Large intestine (tissue), 3 donors: ENCODE results near the gene WDR48. TPM values are rescaled to one million over a fixed set of nuclear protein-coding genes. Genes with fewer than 3 reads are reported as not detected.

Source experiments
- DNase-seq, 2 donors: peaks; one replicate each; pipeline versions ENCODE4 v3.0.0 to v3.0.0-alpha.2; 2013
- H3K27ac ChIP-seq: one replicate; pipeline ENCODE4 v1.5.1; 2013; ENCODE audit warnings: low read length
- H3K27me3 ChIP-seq: 2 replicates; pipeline ENCODE4 v1.6.1; 2013; ENCODE audit warnings: low read length; ENCODE audit not compliant: control insufficient read depth, insufficient read depth
- H3K36me3 ChIP-seq: 2 replicates; pipeline ENCODE4 v1.6.1; 2013; ENCODE audit warnings: low read length; ENCODE audit not compliant: control insufficient read depth, insufficient read depth
- H3K4me1 ChIP-seq: one replicate; pipeline ENCODE4 v1.6.1; 2013; ENCODE audit warnings: low read length; ENCODE audit not compliant: control insufficient read depth, insufficient read depth
- H3K4me3 ChIP-seq: one replicate; pipeline ENCODE4 v1.5.1; 2013; ENCODE audit warnings: low read length
- H3K9me3 ChIP-seq: one replicate; pipeline ENCODE4 v1.6.1; 2013; ENCODE audit warnings: mild to moderate bottlenecking, low read depth, low read length, moderate library complexity; ENCODE audit not compliant: control insufficient read depth
- WGBS: methylation state at CpG from one replicate; pipeline ENCODE4 v1.1.5; 2013; ENCODE audit warnings: low lambda C conversion rate; ENCODE audit not compliant: insufficient coverage; 5-methylcytosine and 5-hydroxymethylcytosine counted together
- polyA plus RNA-seq: library from polyadenylated mRNA; unstranded; fragments of 120-200 nt; gene quantifications from one replicate; pipeline ENCODE4 v1.2.1, GENCODE V29; 2013

Gene WDR48
- polyA plus RNA-seq, 1 donor = 40.0 TPM

DNA sequence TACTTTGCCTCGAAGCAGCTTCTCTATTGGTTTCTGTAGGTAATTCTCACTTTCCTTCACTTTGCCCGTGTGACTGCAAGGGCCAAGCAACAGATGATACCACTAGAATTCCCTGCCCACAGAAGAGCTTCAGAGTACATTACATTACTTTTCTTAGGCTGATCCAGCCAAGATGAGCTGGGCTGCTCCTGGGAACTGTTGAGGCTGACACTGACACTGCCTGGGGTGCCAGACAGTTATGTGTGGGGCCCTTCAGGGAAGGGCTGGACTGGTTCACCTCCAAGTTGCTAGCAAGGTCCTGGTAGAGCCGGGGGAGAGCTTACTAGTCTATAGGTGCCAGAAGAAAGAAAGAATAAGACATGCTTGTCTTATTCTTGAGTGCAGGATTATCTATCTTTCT lies 36.6 kb downstream of the WDR48 start:
- H3K4me1 ChIP-seq = no peaks in the 10 kb centered on the region
- DNase-seq = no peak
- H3K27ac ChIP-seq = no peak overlapping the region
- H3K4me3 ChIP-seq = no peak overlapping the region
- no CpG with 5 or more reads among the region's 3 CpGs for WGBS
- no peaks in the 10 kb centered on the region for H3K27me3 ChIP-seq
- peaks cover 67% of the 10 kb centered on the region for H3K36me3 ChIP-seq
- no peaks in the 10 kb centered on the region for H3K9me3 ChIP-seq

DNA sequence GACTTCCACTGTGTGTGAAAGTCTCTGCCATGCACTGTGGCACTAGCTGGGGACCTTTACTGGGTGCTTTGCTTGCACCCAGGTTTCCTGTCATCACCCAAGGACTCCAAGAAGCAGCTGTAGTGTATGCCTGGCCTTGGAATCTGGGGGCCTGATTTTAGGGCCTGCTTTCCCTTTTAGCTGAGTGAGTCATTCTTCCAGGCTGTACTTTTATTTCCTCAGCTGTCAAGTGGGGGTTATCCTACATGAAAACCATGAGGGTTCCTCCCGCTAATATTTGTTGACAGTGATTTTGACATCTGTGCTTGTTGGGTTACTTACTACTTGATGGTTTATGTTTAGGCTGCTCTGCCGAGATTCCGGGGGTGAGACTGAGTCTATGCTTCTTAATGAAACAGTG lies 37.1 kb downstream of the WDR48 start:
- DNase-seq = no peak
- H3K27ac ChIP-seq = no peak overlapping the region
- H3K9me3 ChIP-seq = no peaks in the 10 kb centered on the region
- no peak overlapping the region for H3K4me3 ChIP-seq
- H3K36me3 ChIP-seq = peaks cover 68% of the 10 kb centered on the region
- WGBS = no CpG with 5 or more reads among the region's 3 CpGs
- no peaks in the 10 kb centered on the region for H3K4me1 ChIP-seq
- no peaks in the 10 kb centered on the region for H3K27me3 ChIP-seq

DNA sequence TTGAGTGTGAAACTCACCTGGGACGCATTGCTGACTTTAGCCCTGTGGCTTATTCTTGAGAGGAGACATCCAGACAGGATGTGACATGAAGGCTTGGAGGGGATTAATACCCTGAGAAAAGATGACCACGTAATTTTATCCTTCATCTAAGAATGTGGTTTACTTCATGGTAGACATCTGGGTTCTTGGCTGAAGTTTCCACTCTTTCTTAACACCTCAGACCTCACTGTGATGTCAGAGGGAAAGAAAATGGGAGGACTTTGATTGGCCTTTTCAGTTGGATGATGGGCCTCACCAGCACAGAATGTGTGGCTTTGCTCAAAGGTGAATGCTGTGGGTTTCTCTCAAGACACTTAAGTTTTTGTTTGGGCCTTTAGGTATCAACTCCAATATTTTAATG lies 39.1 kb downstream of the WDR48 start:
- no peak overlapping the region for H3K4me3 ChIP-seq
- DNase-seq = no peak
- no CpG with 5 or more reads among the region's 2 CpGs for WGBS
- H3K36me3 ChIP-seq = peaks cover 80% of the 10 kb centered on the region
- H3K27me3 ChIP-seq = no peaks in the 10 kb centered on the region
- H3K4me1 ChIP-seq = no peaks in the 10 kb centered on the region
- H3K9me3 ChIP-seq = no peaks in the 10 kb centered on the region
- H3K27ac ChIP-seq = no peak overlapping the region

DNA sequence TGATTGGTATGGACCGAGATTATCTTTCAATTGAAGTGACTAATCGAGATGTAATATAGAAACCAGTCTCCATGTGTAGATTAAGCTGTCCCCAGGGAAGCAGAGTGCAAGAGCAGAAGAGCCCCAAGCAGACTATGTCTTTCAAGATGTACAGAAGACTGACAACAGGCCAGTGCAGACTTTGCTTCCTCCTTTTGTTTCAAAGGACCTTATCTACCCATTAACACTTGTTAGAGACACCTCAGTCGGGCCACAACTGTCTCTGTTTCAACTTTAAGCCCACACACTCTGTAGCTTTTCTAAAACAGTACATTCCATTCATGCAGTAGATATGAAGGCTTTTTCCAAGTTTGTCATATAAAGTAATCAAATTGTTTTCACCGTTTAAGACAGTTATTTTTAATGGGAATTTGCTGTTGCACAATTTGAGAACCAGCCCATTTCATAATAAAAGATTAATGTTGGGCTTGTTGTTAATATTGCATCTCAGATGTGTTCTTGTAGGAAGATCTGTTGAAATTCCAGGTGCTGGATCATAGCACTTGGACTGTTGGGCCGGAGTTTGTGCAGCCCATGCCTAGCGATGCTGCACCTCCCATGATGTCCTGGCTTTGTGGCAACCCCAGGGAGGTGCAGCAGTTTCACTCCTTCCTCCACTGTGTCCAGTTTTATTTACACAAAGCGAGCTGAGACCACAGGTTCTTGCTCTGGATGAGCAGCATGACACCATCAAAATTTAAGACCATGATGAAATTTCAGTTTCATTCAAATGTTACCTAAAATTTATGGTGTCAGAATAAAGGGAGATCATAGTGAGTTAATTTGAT lies 43.2 kb downstream of the WDR48 start:
- 75% methylated on average over 1 of the region's 7 CpGs for WGBS
- peaks cover 84% of the 10 kb centered on the region for H3K36me3 ChIP-seq
- H3K27me3 ChIP-seq = no peaks in the 10 kb centered on the region
- no peaks in the 10 kb centered on the region for H3K4me1 ChIP-seq
- H3K4me3 ChIP-seq = no peak overlapping the region
- DNase-seq = no peak
- H3K9me3 ChIP-seq = no peaks in the 10 kb centered on the region
- H3K27ac ChIP-seq = no peak overlapping the region

DNA sequence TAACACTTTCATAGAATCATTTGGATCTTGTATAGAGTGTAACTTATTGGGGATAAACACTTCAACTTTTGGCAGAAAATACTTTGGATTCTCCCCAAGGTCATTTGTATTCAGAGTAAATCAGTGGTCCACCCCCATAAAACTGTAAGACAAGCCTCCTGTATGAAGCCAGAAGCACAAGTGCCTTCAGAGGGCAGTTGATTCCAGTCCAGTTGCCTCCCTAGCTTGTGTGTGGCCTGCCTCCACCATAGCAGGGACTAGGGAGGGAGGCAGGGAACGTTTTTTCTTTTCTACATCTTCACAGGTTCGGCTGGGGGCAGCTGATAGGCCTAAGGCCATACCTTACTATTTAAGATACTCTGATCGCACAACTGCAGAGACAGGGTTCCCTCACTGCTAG lies 44.0 kb downstream of the WDR48 start:
- no peaks in the 10 kb centered on the region for H3K9me3 ChIP-seq
- no peak for DNase-seq
- H3K4me3 ChIP-seq = no peak overlapping the region
- H3K36me3 ChIP-seq = peaks cover 87% of the 10 kb centered on the region
- no peaks in the 10 kb centered on the region for H3K27me3 ChIP-seq
- H3K27ac ChIP-seq = no peak overlapping the region
- no CpG with 5 or more reads among the region's 3 CpGs for WGBS
- H3K4me1 ChIP-seq = no peaks in the 10 kb centered on the region

GRCh38 chr3:39096775-39097174 lies 45.0 kb downstream of the WDR48 start:
- Histone ChIP-seq H3K27ac (no peak overlapping the region), H3K9me3 (no peaks in the 10 kb centered on the region), H3K36me3 (peaks cover 81% of the 10 kb centered on the region), H3K27me3 (no peaks in the 10 kb centered on the region), H3K4me3 (no peak overlapping the region), H3K4me1 (no peaks in the 10 kb centered on the region)
- no CpG with 5 or more reads among the region's 3 CpGs for WGBS
- no peak for DNase-seq

- Histone ChIP-seq H3K9me3 (no peaks in the 10 kb centered on the region), H3K27me3 (no peaks in the 10 kb centered on the region), H3K4me3 (no peak overlapping the region), H3K36me3 (peaks cover 76% of the 10 kb centered on the region), H3K4me1 (no peaks in the 10 kb centered on the region), H3K27ac (no peak overlapping the region)
- no CpG with 5 or more reads among the region's 8 CpGs for WGBS
- DNase-seq = no peak
Measured at GRCh38 chr3:39097716-39098472, 46.1 kb downstream of the WDR48 start.

GRCh38 chr3:39098473-39099000 lies 46.7 kb downstream of the WDR48 start:
- Histone ChIP-seq H3K36me3 (peaks cover 70% of the 10 kb centered on the region), H3K9me3 (no peaks in the 10 kb centered on the region), H3K4me3 (no peak overlapping the region), H3K27me3 (no peaks in the 10 kb centered on the region), H3K27ac (no peak overlapping the region), H3K4me1 (no peaks in the 10 kb centered on the region)
- no CpG with 5 or more reads among the region's 8 CpGs for WGBS
- no peak for DNase-seq

DNA sequence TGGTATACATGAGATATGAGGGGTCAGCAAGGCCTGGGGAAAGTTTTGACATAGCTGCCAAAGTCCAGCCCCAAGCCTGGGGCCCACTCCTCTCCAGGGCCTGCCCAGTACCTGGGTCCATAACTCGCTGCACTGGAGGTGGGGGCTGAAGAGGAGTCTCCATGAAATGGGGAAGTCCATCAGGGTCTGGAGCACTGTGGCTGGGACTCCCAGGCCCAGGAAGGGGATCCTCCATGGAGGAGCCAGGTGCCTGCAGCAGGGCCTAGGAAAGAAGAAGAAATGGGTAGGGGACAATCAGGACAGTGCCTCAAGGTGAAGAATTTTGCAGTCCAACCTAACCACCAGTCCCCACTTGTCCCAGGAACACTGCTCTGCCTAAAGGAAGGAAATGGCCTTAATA lies 47.4 kb downstream of the WDR48 start:
- Histone ChIP-seq H3K4me1 (no peaks in the 10 kb centered on the region), H3K27ac (no peak overlapping the region), H3K4me3 (no peak overlapping the region), H3K9me3 (no peaks in the 10 kb centered on the region), H3K36me3 (peaks cover 68% of the 10 kb centered on the region), H3K27me3 (no peaks in the 10 kb centered on the region)
- no peak for DNase-seq
- no CpG with 5 or more reads among the region's 1 CpG for WGBS

- no peaks in the 10 kb centered on the region for H3K27me3 ChIP-seq
- H3K4me1 ChIP-seq = no peaks in the 10 kb centered on the region
- peaks cover 61% of the 10 kb centered on the region for H3K36me3 ChIP-seq
- no peak for DNase-seq
- no peaks in the 10 kb centered on the region for H3K9me3 ChIP-seq
- H3K4me3 ChIP-seq = no peak overlapping the region
- no peak overlapping the region for H3K27ac ChIP-seq
- WGBS = no CpG with 5 or more reads among the region's 2 CpGs
Measured at GRCh38 chr3:39099738-39100499, 48.1 kb downstream of the WDR48 start.
